ENCODE measurements around the gene PROM1. TPM values are rescaled to one million over a fixed set of nuclear protein-coding genes. Genes with fewer than 3 reads are reported as not detected.

Gene PROM1
- total RNA-seq, 6 donors from 2014 or later = 1.6 to 43.6 (median 4.3) TPM

GRCh38 chr4:15990570-15991285 is 93.1 kb downstream of the PROM1 start:
- TF ChIP-seq CTCF (IDR thresholded peaks at IDR 0.05) (no peak), POLR2A (IDR thresholded peaks at IDR 0.05) (no peak), POLR2AphosphoS5 (IDR thresholded peaks at IDR 0.05) (no peak), EP300 (IDR thresholded peaks at IDR 0.05) (no peak)
- Histone ChIP-seq H3K4me3 (no peak overlapping the region), H3K4me1 (no peaks in the 10 kb centered on the region), H3K36me3 (no peaks in the 10 kb centered on the region), H3K27me3 (no peaks in the 10 kb centered on the region), H3K27ac (no peak overlapping the region), H3K9me3 (no peaks in the 10 kb centered on the region)
- ATAC-seq (ENCODE audit: low FRiP score in 2 of 2) = no peak
- WGBS, 2 donors = 82 to 91% methylated on average over 12 of the region's 12 CpGs
- DNase-seq = no peak

GRCh38 chr4:15989424-15989823 is 94.4 kb downstream of the PROM1 start:
- H3K9me3 ChIP-seq = no peaks in the 10 kb centered on the region
- DNase-seq (no peak), ATAC-seq (ENCODE audit: low FRiP score in 2 of 2) (no peak)
- TF ChIP-seq POLR2A (IDR thresholded peaks at IDR 0.05) (no peak), CTCF (IDR thresholded peaks at IDR 0.05) (no peak), EP300 (IDR thresholded peaks at IDR 0.05) (no peak), POLR2AphosphoS5 (IDR thresholded peaks at IDR 0.05) (no peak)
- no peaks in the 10 kb centered on the region for H3K4me1 ChIP-seq
- H3K27me3 ChIP-seq = no peaks in the 10 kb centered on the region
- no peak overlapping the region for H3K27ac ChIP-seq
- no peaks in the 10 kb centered on the region for H3K36me3 ChIP-seq
- WGBS, 2 donors = 77 to 80% methylated on average over 6 of the region's 6 CpGs
- H3K4me3 ChIP-seq = no peak overlapping the region

GRCh38 chr4:15988222-15988621 is 95.6 kb downstream of the PROM1 start:
- TF ChIP-seq POLR2A (IDR thresholded peaks at IDR 0.05) (no peak), POLR2AphosphoS5 (IDR thresholded peaks at IDR 0.05) (no peak), EP300 (IDR thresholded peaks at IDR 0.05) (no peak), CTCF (IDR thresholded peaks at IDR 0.05) (no peak)
- no peak overlapping the region for H3K27ac ChIP-seq
- H3K4me3 ChIP-seq = no peak overlapping the region
- ATAC-seq (ENCODE audit: low FRiP score in 2 of 2) = no peak
- H3K4me1 ChIP-seq = no peaks in the 10 kb centered on the region
- H3K9me3 ChIP-seq = no peaks in the 10 kb centered on the region
- 43 to 94% methylated on average over 1 of the region's 1 CpG for WGBS, 2 donors
- H3K36me3 ChIP-seq = no peaks in the 10 kb centered on the region
- no peaks in the 10 kb centered on the region for H3K27me3 ChIP-seq
- DNase-seq = no peak

GRCh38 chr4:15986907-15987306 is 96.9 kb downstream of the PROM1 start:
- no peak for ATAC-seq (ENCODE audit: low FRiP score in 2 of 2)
- 69 to 100% methylated on average over 1 to 5 of the region's 5 CpGs for WGBS, 2 donors
- TF ChIP-seq POLR2A (IDR thresholded peaks at IDR 0.05) (no peak), EP300 (IDR thresholded peaks at IDR 0.05) (no peak), CTCF (IDR thresholded peaks at IDR 0.05) (no peak), POLR2AphosphoS5 (IDR thresholded peaks at IDR 0.05) (no peak)
- H3K27ac ChIP-seq = no peak overlapping the region
- H3K27me3 ChIP-seq = no peaks in the 10 kb centered on the region
- no peaks in the 10 kb centered on the region for H3K9me3 ChIP-seq
- no peak overlapping the region for H3K4me3 ChIP-seq
- no peaks in the 10 kb centered on the region for H3K36me3 ChIP-seq
- no peaks in the 10 kb centered on the region for H3K4me1 ChIP-seq
- no peak for DNase-seq

GRCh38 chr4:15983610-15984009 is 100.2 kb downstream of the PROM1 start:
- no peak for DNase-seq
- Histone ChIP-seq H3K4me1 (no peaks in the 10 kb centered on the region), H3K4me3 (no peak overlapping the region), H3K27ac (no peak overlapping the region), H3K9me3 (no peaks in the 10 kb centered on the region), H3K27me3 (no peaks in the 10 kb centered on the region), H3K36me3 (no peaks in the 10 kb centered on the region)
- ATAC-seq (ENCODE audit: low FRiP score in 2 of 2) = no peak
- no peak for TF ChIP-seq POLR2AphosphoS5 (IDR thresholded peaks at IDR 0.05)
- TF ChIP-seq POLR2A (IDR thresholded peaks at IDR 0.05) = no peak
- no peak for TF ChIP-seq CTCF (IDR thresholded peaks at IDR 0.05)
- no peak for TF ChIP-seq EP300 (IDR thresholded peaks at IDR 0.05)
- 86 to 92% methylated on average over 2 of the region's 2 CpGs for WGBS, 2 donors
